ENCODE results near the gene ZNF345.

DNA sequence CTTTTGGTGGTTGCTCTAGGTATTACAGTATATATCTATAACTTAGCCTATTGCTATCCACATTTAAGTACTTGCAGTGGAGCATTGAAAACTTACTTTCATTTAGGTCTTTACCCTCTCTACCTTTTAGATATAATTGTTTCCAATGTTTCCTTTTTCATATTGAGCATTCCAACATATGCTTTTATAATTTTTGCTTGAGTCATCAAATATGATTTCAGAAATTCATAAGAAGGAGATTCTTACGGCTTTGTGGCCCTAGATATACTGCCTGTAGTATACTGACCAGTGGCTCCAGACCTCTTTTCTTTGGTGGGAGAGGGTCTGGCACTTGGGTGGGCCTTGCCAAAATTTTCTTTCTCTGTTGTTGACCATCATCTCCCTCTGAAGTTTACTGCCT, 45.3 kb upstream of the ZNF345 start:
- TF ChIP-seq, protein P1, sequence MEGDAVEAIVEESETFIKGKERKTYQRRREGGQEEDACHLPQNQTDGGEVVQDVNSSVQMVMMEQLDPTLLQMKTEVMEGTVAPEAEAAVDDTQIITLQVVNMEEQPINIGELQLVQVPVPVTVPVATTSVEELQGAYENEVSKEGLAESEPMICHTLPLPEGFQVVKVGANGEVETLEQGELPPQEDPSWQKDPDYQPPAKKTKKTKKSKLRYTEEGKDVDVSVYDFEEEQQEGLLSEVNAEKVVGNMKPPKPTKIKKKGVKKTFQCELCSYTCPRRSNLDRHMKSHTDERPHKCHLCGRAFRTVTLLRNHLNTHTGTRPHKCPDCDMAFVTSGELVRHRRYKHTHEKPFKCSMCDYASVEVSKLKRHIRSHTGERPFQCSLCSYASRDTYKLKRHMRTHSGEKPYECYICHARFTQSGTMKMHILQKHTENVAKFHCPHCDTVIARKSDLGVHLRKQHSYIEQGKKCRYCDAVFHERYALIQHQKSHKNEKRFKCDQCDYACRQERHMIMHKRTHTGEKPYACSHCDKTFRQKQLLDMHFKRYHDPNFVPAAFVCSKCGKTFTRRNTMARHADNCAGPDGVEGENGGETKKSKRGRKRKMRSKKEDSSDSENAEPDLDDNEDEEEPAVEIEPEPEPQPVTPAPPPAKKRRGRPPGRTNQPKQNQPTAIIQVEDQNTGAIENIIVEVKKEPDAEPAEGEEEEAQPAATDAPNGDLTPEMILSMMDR (IDR thresholded peaks at IDR 0.05), result no peak
- TF ChIP-seq USF2 (CRISPR knock-in tag; IDR thresholded peaks at IDR 0.05) (no peak), MAX (CRISPR knock-in tag; IDR thresholded peaks at IDR 0.05) (no peak), PRRX2 (CRISPR knock-in tag; IDR thresholded peaks at IDR 0.05) (no peak), FOXJ3 (CRISPR knock-in tag; IDR thresholded peaks at IDR 0.05; ENCODE audit: borderline replicate concordance) (no peak), JUN (CRISPR knock-in tag; IDR thresholded peaks at IDR 0.05) (no peak), ZNF138 (CRISPR knock-in tag; conservative IDR thresholded peaks at IDR 0.05) (no peak), ETV6 (CRISPR knock-in tag; IDR thresholded peaks at IDR 0.05) (no peak), ZNF281 (CRISPR knock-in tag; IDR thresholded peaks at IDR 0.05) (no peak)

All from WTC11 (cell line).